Neutrophil (primary cell): ENCODE measurements around the gene TMEM87B.
"Not testable (repeated sequence)": the region's sequence is repeated elsewhere in the genome, so short reads cannot be mapped to it uniquely, and the experiment has no call there.

Experiments used
- H3K27ac ChIP-seq: fragments of 200-600 bp; sonication (generic); 2 replicates; pipeline ENCODE4 v1.5.1; 2016; ENCODE audit warnings: mild to moderate bottlenecking, moderate library complexity
- H3K27me3 ChIP-seq: fragments of 200-600 bp; sonication (generic); 2 replicates; pipeline ENCODE4 v1.6.0; 2016; ENCODE audit warnings: mild to moderate bottlenecking
- H3K36me3 ChIP-seq: fragments of 200-600 bp; sonication (generic); 2 replicates; pipeline ENCODE4 v1.5.1; 2017
- H3K4me1 ChIP-seq, 2 experiments: fragments of 200-600 bp in 1 of 2; sonication (generic) in 1 of 2; 1 replicate in 1 of 2; 2 replicates in 1 of 2; pipeline versions ENCODE4 v1.5.1 to v1.6.1; 2013 to 2016; ENCODE audit warnings: low read depth in 1 of 2, low read length in 1 of 2, mild to moderate bottlenecking in 1 of 2, moderate library complexity in 1 of 2; ENCODE audit not compliant: control insufficient read depth in 1 of 2, insufficient read depth in 1 of 2
- H3K4me3 ChIP-seq, 2 experiments: fragments of 200-600 bp in 1 of 2; sonication (generic) in 1 of 2; 1 replicate in 1 of 2; 2 replicates in 1 of 2; pipeline ENCODE4 v1.5.1; 2013 to 2016; ENCODE audit warnings: low read depth in 1 of 2, low read length in 1 of 2, mild to moderate bottlenecking in 1 of 2, moderate library complexity in 1 of 2
- H3K9me3 ChIP-seq: fragments of 200-600 bp; sonication (generic); 2 replicates; pipeline ENCODE4 v1.5.1; 2016
- TF ChIP-seq, protein P1 (sequence below): fragments of 200-600 bp; sonication (generic); IDR thresholded peaks from 2 replicates; pipeline ENCODE4 v1.5.1; 2016; ENCODE audit warnings: antibody characterized with exemption

The TMEM87B gene

DNA sequence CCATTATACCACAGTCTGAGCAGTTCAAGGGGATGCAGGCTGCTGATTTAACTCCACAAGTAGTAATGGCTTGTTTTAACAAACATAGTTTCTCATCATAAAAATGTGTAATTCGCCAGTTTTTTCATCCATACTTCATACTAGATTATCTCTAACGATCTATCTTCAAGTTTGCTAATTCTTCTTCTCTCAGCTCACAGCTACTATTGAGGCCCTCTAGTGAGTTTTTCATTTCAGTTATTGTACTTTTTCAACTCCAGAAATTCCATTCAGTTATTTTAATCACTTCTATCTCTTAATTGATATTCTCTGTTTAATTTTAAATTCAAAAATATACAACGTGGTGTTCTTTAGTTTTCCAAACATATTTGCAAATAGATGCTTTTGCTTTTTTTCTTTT, 20.1 kb upstream of the TMEM87B start:
- H3K27ac ChIP-seq: no peak overlapping the region
- TF ChIP-seq, protein P1, sequence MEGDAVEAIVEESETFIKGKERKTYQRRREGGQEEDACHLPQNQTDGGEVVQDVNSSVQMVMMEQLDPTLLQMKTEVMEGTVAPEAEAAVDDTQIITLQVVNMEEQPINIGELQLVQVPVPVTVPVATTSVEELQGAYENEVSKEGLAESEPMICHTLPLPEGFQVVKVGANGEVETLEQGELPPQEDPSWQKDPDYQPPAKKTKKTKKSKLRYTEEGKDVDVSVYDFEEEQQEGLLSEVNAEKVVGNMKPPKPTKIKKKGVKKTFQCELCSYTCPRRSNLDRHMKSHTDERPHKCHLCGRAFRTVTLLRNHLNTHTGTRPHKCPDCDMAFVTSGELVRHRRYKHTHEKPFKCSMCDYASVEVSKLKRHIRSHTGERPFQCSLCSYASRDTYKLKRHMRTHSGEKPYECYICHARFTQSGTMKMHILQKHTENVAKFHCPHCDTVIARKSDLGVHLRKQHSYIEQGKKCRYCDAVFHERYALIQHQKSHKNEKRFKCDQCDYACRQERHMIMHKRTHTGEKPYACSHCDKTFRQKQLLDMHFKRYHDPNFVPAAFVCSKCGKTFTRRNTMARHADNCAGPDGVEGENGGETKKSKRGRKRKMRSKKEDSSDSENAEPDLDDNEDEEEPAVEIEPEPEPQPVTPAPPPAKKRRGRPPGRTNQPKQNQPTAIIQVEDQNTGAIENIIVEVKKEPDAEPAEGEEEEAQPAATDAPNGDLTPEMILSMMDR: no peak
- no peaks in the 10 kb centered on the region for H3K27me3 ChIP-seq
- no peaks in the 10 kb centered on the region for H3K36me3 ChIP-seq
- no peak overlapping the region for H3K4me3 ChIP-seq
- peaks cover 10 to 25% of the 10 kb centered on the region in 2 experiments for H3K4me1 ChIP-seq
- H3K9me3 ChIP-seq: no peaks in the 10 kb centered on the region

DNA sequence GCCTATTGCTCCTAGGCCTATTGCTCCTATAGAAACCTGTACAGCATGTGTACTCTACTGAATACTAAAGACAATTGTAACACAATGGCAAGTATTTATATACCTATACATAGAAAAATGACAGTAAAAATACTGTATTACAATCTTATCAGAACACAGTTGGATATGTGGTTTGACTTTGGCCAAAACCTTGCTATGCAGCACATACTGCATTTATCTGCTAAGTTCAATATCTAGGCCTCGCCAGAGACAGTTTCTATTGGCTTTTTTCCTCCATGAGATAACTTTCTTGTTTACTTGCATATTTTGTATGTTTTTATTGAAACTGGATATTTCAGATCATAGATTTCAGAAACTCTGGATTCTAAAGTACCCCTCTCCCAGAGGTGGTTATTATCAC, 19.3 kb upstream of the TMEM87B start:
- Histone ChIP-seq H3K27me3 (no peaks in the 10 kb centered on the region), H3K36me3 (no peaks in the 10 kb centered on the region), H3K4me3 (no peak overlapping the region), H3K27ac (no peak overlapping the region), H3K4me1 (peaks cover 10 to 25% of the 10 kb centered on the region in 2 experiments), H3K9me3 (no peaks in the 10 kb centered on the region)
- TF ChIP-seq, protein P1: no peak

DNA sequence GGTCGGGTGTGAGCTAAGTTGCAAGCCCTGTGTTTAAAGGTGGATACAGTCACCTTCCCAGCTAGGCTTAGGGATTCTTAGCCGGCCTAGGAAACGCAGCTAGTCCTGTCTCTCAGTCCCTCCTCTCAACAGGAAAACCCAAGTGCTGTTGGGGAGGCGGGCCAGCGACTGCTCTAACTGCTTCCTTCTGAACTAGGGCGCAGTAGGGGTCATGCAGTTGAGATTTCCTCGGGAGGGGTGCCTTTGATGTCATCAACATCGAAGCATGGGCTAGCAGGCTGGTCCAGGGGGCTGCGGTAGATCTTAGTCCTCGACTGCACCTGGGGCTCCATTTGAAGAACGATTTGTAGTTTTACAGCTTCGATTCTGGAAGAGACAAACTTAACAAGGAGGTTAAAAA, 15.5 kb upstream of the TMEM87B start:
- not testable (repeated sequence) for H3K27ac ChIP-seq

DNA sequence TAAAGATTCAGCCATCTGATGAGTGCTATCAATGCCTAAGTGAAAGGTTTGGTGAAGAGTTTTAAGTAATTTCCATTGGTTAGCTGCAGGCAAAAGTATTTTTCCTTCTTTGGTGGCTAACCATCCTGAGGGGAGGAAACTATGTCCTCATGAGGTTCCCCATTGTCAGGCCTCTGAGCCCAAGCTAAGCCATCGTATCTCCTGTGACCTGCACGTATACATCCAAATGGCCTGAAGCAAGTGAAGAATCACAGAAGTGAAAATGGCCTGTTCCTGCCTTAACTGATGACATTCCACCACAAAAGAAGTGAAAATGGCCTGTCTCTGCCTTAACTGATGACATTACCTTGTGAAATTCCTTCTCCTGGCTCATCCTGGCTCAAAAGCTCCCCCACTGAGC, 15.0 kb upstream of the TMEM87B start:
- H3K36me3 ChIP-seq, H3K9me3 ChIP-seq, H3K4me1 ChIP-seq, H3K27ac ChIP-seq, H3K27me3 ChIP-seq, H3K4me3 ChIP-seq: not testable (repeated sequence)

More for the DNA sequence above, 15.5 kb upstream of the TMEM87B start:
- not testable (repeated sequence) for H3K36me3 ChIP-seq, H3K27me3 ChIP-seq, H3K4me1 ChIP-seq, H3K4me3 ChIP-seq, H3K9me3 ChIP-seq

DNA sequence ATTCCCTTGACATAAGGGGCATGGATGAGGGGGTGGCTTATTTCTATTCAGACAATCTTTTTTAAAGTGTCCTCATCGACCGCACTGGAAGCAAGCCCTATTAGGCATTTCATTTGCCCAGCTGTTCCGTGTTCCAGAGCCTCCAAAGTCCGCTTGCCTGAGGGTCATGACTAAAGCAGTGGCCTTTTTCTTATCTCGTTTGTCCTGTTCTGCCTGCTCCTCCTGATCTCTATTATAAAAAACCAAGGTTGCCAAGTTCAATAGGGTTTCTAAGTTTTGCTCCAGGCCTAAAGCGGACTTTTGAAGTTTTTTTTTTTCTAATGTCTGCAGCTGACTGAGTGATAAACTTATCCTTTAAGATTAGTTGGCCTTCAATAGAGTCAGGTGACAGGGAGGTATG, 13.6 kb upstream of the TMEM87B start:
- not testable (repeated sequence) for H3K27ac ChIP-seq, H3K4me3 ChIP-seq, H3K4me1 ChIP-seq, H3K36me3 ChIP-seq, H3K9me3 ChIP-seq, H3K27me3 ChIP-seq

DNA sequence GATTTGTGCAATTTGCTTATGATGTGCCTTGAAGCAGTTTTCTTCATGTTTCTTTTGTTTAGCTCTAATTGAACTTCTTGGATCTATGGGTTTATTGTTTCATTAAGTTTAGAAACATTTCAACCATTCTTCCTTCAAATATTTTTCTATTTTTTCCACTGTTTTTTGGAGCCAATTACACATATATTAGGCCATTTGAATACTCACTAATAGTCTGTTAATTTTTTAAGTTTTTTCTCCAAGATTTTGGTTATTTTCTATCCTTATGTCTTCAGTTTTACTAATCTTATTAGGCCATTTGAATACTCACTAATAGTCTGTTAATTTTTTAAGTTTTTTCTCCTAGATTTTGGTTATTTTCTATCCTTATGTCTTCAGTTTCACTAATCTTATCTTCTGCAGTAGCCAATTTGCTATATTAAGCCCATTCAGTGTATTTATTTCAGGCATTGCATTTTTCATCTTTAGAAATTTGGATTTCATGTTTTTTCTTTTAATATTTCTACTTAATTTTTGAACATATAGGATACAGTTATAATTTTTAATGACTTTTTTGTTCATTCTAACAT, 9.5 kb upstream of the TMEM87B start:
- Histone ChIP-seq H3K27me3 (no peaks in the 10 kb centered on the region), H3K9me3 (no peaks in the 10 kb centered on the region), H3K4me3 (no peak overlapping the region), H3K27ac (no peak overlapping the region), H3K4me1 (no peaks in the 10 kb centered on the region), H3K36me3 (no peaks in the 10 kb centered on the region)
- TF ChIP-seq, protein P1: no peak

DNA sequence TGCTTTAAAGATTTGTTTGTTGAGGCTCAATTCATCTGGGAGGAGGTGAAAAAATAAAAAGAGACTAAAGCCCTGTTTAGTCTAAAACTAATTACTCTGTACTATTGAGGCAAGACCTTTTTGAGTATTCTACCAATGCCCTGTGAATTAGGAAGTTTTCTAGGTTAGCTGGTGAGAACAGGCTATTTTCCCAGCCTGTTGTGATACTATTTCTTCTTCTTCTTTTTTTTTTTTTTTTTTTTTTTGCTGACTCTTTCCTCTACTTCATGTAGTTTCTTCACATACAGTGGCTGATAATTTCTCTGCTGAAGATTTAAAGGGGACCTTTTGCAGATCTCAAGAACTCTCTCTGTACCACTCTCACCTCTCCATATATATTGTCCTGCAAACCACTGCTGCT, 8.8 kb upstream of the TMEM87B start:
- H3K36me3 ChIP-seq: no peaks in the 10 kb centered on the region
- no peak overlapping the region for H3K4me3 ChIP-seq
- H3K9me3 ChIP-seq: no peaks in the 10 kb centered on the region
- TF ChIP-seq, protein P1: no peak
- H3K27me3 ChIP-seq: no peaks in the 10 kb centered on the region
- no peak overlapping the region for H3K27ac ChIP-seq
- H3K4me1 ChIP-seq: no peaks in the 10 kb centered on the region
